K562 (cell line): Measurements from ENCODE around the gene MBOAT7. TPM values are rescaled to one million over a fixed set of nuclear protein-coding genes. Genes with fewer than 3 reads are reported as not detected.

Experiments used
- BMI1 ChIP-seq: fragments of 150-350 bp; IDR thresholded peaks from 2 replicates; pipeline ENCODE4 v1.6.1; 2014; ENCODE audit warnings: low read length
- DPF2 ChIP-seq: fragments of 450-650 bp; IDR thresholded peaks from 2 replicates; pipeline ENCODE4 v1.6.1; 2016
- MAFF ChIP-seq: IDR thresholded peaks from 2 replicates; pipeline ENCODE4 v1.6.1; 2012; ENCODE audit warnings: low read length, improper control_type of control experiment
- RBM39 ChIP-seq: fragments of 200-400 bp; formaldehyde crosslinking; optimal IDR thresholded peaks from 2 replicates; pipeline ENCODE3; 2018; ENCODE audit warnings: low read depth, low read length
- SMAD2 ChIP-seq: fragments of 150-350 bp; IDR thresholded peaks from 2 replicates; pipeline ENCODE4 v1.6.1; 2014; ENCODE audit warnings: low read depth, mild to moderate bottlenecking, low read length
- SPI1 ChIP-seq: IDR thresholded peaks from 2 replicates; pipeline ENCODE4 v1.6.1; 2011; ENCODE audit warnings: low read depth, low read length, control low read depth, borderline replicate concordance
- STAT5A ChIP-seq: IDR thresholded peaks from 2 replicates; pipeline ENCODE4 v1.6.1; 2012; ENCODE audit warnings: low read length, inconsistent platforms, borderline replicate concordance
- SUPT5H ChIP-seq: fragments of 450-650 bp; IDR thresholded peaks from 2 replicates; pipeline ENCODE4 v1.6.1; 2016
- TCF7 ChIP-seq: sonication (generic); IDR thresholded peaks from 2 replicates; pipeline ENCODE4 v1.6.1; 2016; ENCODE audit warnings: antibody characterized with exemption, borderline replicate concordance
- ZNF561 ChIP-seq: fragments of 450-650 bp; formaldehyde crosslinking; conservative IDR thresholded peaks from 2 replicates; pipeline ENCODE4 v1.4.0; 2020; ENCODE audit warnings: mild to moderate bottlenecking, moderate library complexity
- ZNF57 ChIP-seq: fragments of 450-650 bp; formaldehyde crosslinking; IDR thresholded peaks from 2 replicates; pipeline ENCODE4 v1.4.0; 2020; ENCODE audit warnings: mild to moderate bottlenecking, moderate library complexity
- polyA plus RNA-seq, 8 experiments: library from polyadenylated mRNA; depleted of rRNA in 4 of 8; stranded (reverse) in 5 of 8; unstranded in 3 of 8; fragments of >200 nt; fragmentation: Nextera tagmentation in 2 of 8; fragmentation: Illumina TruSeq in 1 of 8; extraction: Ambion mirVana in 2 of 8; extraction: Trizol in 1 of 8; gene quantifications; 2 replicates each; pipeline versions ENCODE4 v1.2.1 to v1.2.3, GENCODE V29; 2011 to 2014; ENCODE audit warnings: inconsistent platforms in 1 of 8, missing spikeins in 1 of 8
- total RNA-seq, 7 experiments: library from RNA; depleted of rRNA in 6 of 7; stranded (reverse); fragments of >200 nt in 6 of 7; fragmentation: Illumina TruSeq in 2 of 7; extraction: Trizol in 2 of 7; gene quantifications; 2 replicates each; pipeline versions ENCODE4 v1.2.1 to v1.2.3, GENCODE V29; 2011 to 2021; ENCODE audit warnings: low replicate concordance in 1 of 7
- TF ChIP-seq, protein P1 (sequence below): fragments of 250-450 bp; sonication (Bioruptor Pico); IDR thresholded peaks from 2 replicates; pipeline ENCODE4 v1.4.0; 2020; ENCODE audit warnings: mild to moderate bottlenecking
- TF ChIP-seq, protein P2 (sequence below), 3 experiments: IDR thresholded peaks in 2 of 3; conservative IDR thresholded peaks in 1 of 3; 2 replicates each; pipeline ENCODE4 v1.5.1; 2011 to 2012; ENCODE audit warnings: low read length in 3 of 3, mild to moderate bottlenecking in 3 of 3, control low read depth in 2 of 3, improper control_type of control experiment in 1 of 3, inconsistent platforms in 1 of 3, low read depth in 1 of 3, mixed read lengths in 1 of 3, moderate library complexity in 1 of 3; ENCODE audit not compliant: insufficient read depth in 2 of 3
- TF ChIP-seq, protein P3 (sequence below): fragments of 250-450 bp; sonication (Bioruptor Pico); IDR thresholded peaks from 2 replicates; pipeline ENCODE4 v1.8.0; 2022; ENCODE audit warnings: inconsistent platforms

MBOAT7 gene
- total and polyA plus RNA-seq, 9 of the 15 experiments (the other 6 are each of a cell fraction or from before 2014, with no cell fraction given) = 1.4 to 153 (median 56.1) TPM

DNA sequence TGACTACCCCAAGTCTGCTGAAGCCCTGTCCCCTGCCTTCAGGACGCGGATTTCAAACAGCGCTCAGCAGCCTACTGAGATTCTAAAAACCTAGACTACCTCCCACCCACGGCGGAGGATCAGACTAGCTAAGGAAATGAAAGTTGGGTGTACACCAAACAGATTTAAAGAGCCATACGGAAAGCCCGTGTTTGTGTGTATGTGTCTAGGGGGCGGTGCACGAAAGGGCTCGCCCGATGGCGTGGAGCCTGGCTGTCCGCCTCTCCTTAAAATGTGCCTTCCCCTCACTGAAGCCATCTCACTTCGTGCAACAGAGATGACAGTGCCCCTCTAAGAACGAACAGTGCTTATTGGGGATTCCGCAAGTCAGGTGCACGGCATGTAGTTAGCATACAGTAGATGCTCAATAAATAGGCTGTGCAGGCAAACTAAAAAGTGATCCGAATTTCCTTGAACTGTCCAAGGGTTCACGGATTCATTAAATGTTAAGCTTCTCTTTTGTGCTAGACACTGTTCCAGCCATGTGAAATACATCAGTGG is 30.5 kb downstream of the MBOAT7 start (continued):
- TF ChIP-seq, protein P1, sequence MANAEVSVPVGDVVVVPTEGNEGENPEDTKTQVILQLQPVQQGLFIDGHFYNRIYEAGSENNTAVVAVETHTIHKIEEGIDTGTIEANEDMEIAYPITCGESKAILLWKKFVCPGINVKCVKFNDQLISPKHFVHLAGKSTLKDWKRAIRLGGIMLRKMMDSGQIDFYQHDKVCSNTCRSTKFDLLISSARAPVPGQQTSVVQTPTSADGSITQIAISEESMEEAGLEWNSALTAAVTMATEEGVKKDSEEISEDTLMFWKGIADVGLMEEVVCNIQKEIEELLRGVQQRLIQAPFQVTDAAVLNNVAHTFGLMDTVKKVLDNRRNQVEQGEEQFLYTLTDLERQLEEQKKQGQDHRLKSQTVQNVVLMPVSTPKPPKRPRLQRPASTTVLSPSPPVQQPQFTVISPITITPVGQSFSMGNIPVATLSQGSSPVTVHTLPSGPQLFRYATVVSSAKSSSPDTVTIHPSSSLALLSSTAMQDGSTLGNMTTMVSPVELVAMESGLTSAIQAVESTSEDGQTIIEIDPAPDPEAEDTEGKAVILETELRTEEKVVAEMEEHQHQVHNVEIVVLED = 0 out of 2 replicates have a peak, but pooled peaks have one; percentile 18
- TF ChIP-seq BMI1 = no peak
- TF ChIP-seq SUPT5H = 0 out of 2 replicates have a peak, but pooled peaks have one; percentile 27
- no peak for TF ChIP-seq STAT5A
- 0 out of 2 replicates have a peak, but pooled peaks have one; percentile 38 for TF ChIP-seq DPF2
- TF ChIP-seq MAFF = no peak
- no peak for TF ChIP-seq TCF7
- TF ChIP-seq, protein P2, sequence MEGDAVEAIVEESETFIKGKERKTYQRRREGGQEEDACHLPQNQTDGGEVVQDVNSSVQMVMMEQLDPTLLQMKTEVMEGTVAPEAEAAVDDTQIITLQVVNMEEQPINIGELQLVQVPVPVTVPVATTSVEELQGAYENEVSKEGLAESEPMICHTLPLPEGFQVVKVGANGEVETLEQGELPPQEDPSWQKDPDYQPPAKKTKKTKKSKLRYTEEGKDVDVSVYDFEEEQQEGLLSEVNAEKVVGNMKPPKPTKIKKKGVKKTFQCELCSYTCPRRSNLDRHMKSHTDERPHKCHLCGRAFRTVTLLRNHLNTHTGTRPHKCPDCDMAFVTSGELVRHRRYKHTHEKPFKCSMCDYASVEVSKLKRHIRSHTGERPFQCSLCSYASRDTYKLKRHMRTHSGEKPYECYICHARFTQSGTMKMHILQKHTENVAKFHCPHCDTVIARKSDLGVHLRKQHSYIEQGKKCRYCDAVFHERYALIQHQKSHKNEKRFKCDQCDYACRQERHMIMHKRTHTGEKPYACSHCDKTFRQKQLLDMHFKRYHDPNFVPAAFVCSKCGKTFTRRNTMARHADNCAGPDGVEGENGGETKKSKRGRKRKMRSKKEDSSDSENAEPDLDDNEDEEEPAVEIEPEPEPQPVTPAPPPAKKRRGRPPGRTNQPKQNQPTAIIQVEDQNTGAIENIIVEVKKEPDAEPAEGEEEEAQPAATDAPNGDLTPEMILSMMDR (IDR thresholded peaks at IDR 0.05 in 2 of 3, conservative IDR thresholded peaks at IDR 0.05 in 1 of 3; ENCODE audit: insufficient read depth in 2 of 3, low read depth in 1 of 3, low read length in 3 of 3) = 0 out of 6 replicates have a peak, but pooled peaks of 1 of the 3 experiments have one; percentile 8
- TF ChIP-seq, protein P3, sequence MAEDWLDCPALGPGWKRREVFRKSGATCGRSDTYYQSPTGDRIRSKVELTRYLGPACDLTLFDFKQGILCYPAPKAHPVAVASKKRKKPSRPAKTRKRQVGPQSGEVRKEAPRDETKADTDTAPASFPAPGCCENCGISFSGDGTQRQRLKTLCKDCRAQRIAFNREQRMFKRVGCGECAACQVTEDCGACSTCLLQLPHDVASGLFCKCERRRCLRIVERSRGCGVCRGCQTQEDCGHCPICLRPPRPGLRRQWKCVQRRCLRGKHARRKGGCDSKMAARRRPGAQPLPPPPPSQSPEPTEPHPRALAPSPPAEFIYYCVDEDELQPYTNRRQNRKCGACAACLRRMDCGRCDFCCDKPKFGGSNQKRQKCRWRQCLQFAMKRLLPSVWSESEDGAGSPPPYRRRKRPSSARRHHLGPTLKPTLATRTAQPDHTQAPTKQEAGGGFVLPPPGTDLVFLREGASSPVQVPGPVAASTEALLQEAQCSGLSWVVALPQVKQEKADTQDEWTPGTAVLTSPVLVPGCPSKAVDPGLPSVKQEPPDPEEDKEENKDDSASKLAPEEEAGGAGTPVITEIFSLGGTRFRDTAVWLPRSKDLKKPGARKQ (CRISPR knock-in tag) = no peak
- peak; percentile 76 for TF ChIP-seq RBM39
- no peak for TF ChIP-seq SPI1
- no peak for TF ChIP-seq SMAD2
- TF ChIP-seq ZNF57 (CRISPR knock-in tag) = no peak
- TF ChIP-seq ZNF561 (CRISPR knock-in tag) = no peak
